ENCODE measurements around the gene UNC5C. TPM values are rescaled to one million over a fixed set of nuclear protein-coding genes. Genes with fewer than 3 reads are reported as not detected.
"Not testable (repeated sequence)": the region's sequence is repeated elsewhere in the genome, so short reads cannot be mapped to it uniquely, and the experiment has no call there.

UNC5C gene
- total RNA-seq, 4 donors from 2014 or later, result 1.6 to 4.4 (median 3.2) TPM

GRCh38 chr4:95178938-95179337 is 369.8 kb downstream of the UNC5C start:
- 74 to 75% methylated on average over 2 of the region's 2 CpGs for WGBS, 2 donors (ENCODE audit: low coverage in 1 of 2)
- no peak for ATAC-seq
- Histone ChIP-seq H3K9me3 (no peaks in the 10 kb centered on the region), H3K36me3 (peaks cover 0 to 25% of the 10 kb centered on the region in 2 donors), H3K27ac (no peak overlapping the region), H3K4me1 (no peaks in the 10 kb centered on the region), H3K4me3 (no peak overlapping the region), H3K27me3 (no peaks in the 10 kb centered on the region)
- TF ChIP-seq CTCF (IDR thresholded peaks at IDR 0.05), result no peak
- TF ChIP-seq POLR2AphosphoS5 (IDR thresholded peaks at IDR 0.05), result no peak
- TF ChIP-seq POLR2A (IDR thresholded peaks at IDR 0.05), result no peak
- no peak for TF ChIP-seq EP300 (IDR thresholded peaks at IDR 0.05)

GRCh38 chr4:95171377-95171776 is 377.4 kb downstream of the UNC5C start:
- H3K27ac ChIP-seq, H3K36me3 ChIP-seq, H3K27me3 ChIP-seq, H3K4me3 ChIP-seq, H3K9me3 ChIP-seq, ATAC-seq, H3K4me1 ChIP-seq: not testable (repeated sequence)
- 80% methylated on average over 1 of the region's 3 CpGs; no CpG with 5 or more reads in 1 of the 2 donors for WGBS, 2 donors (ENCODE audit: low coverage in 1 of 2)

GRCh38 chr4:95170176-95170575 is 378.6 kb downstream of the UNC5C start:
- whole genome bisulfite sequencing, 2 donors (ENCODE audit: low coverage in 1 of 2), result 67% methylated on average over 1 of the region's 7 CpGs; no CpG with 5 or more reads in 1 of the 2 donors
- no peak for ATAC-seq
- no peak for TF ChIP-seq POLR2AphosphoS5 (IDR thresholded peaks at IDR 0.05)
- no peak for TF ChIP-seq EP300 (IDR thresholded peaks at IDR 0.05)
- TF ChIP-seq POLR2A (IDR thresholded peaks at IDR 0.05), result no peak
- no peak for TF ChIP-seq CTCF (IDR thresholded peaks at IDR 0.05)

GRCh38 chr4:95167805-95168204 is 381.0 kb downstream of the UNC5C start:
- 80 to 82% methylated on average over 1 to 5 of the region's 7 CpGs for WGBS, 2 donors (ENCODE audit: low coverage in 1 of 2)
- ATAC-seq, result no peak
- Histone ChIP-seq H3K27ac (no peak overlapping the region), H3K4me1 (no peaks in the 10 kb centered on the region), H3K27me3 (no peaks in the 10 kb centered on the region), H3K36me3 (peaks cover 0 to 4% of the 10 kb centered on the region in 2 donors), H3K9me3 (no peaks in the 10 kb centered on the region), H3K4me3 (no peak overlapping the region)
- no peak for TF ChIP-seq POLR2AphosphoS5 (IDR thresholded peaks at IDR 0.05)
- TF ChIP-seq CTCF (IDR thresholded peaks at IDR 0.05), result no peak
- TF ChIP-seq EP300 (IDR thresholded peaks at IDR 0.05), result no peak
- no peak for TF ChIP-seq POLR2A (IDR thresholded peaks at IDR 0.05)

More at GRCh38 chr4:95170176-95170575, 378.6 kb downstream of the UNC5C start:
- Histone ChIP-seq H3K4me3 (no peak overlapping the region), H3K27ac (no peak overlapping the region), H3K9me3 (no peaks in the 10 kb centered on the region), H3K4me1 (no peaks in the 10 kb centered on the region), H3K27me3 (no peaks in the 10 kb centered on the region), H3K36me3 (no peaks in the 10 kb centered on the region)

GRCh38 chr4:95165926-95166524 is 382.7 kb downstream of the UNC5C start:
- Histone ChIP-seq H3K27ac (no peak overlapping the region), H3K9me3 (no peaks in the 10 kb centered on the region), H3K27me3 (no peaks in the 10 kb centered on the region), H3K4me1 (no peaks in the 10 kb centered on the region), H3K36me3 (peaks cover 0 to 18% of the 10 kb centered on the region in 2 donors), H3K4me3 (no peak overlapping the region)
- peak; percentile 62 for ATAC-seq
- WGBS, 2 donors (ENCODE audit: low coverage in 1 of 2), result 11 to 14% methylated on average over 3 of the region's 3 CpGs
- TF ChIP-seq POLR2A (IDR thresholded peaks at IDR 0.05) (no peak), POLR2AphosphoS5 (IDR thresholded peaks at IDR 0.05) (no peak), EP300 (IDR thresholded peaks at IDR 0.05) (no peak), CTCF (IDR thresholded peaks at IDR 0.05) (peak; percentile 43 to 76 (median 64))
